Mammary epithelial cell (primary cell): ENCODE results near the gene SAG.

Experiments used
- CTCF ChIP-seq, 2 donors: IDR thresholded peaks in 1 of 2; conservative IDR thresholded peaks in 1 of 2; 2 replicates each; pipeline ENCODE4 v1.5.1; 2011 to 2012; ENCODE audit warnings: inconsistent platforms in 2 of 2, low read length in 2 of 2, mild to moderate bottlenecking in 2 of 2, control low read depth in 1 of 2, low read depth in 1 of 2; ENCODE audit not compliant: insufficient read depth in 1 of 2; ENCODE audit errors: extremely low read depth in 1 of 2
- EZH2 ChIP-seq: IDR thresholded peaks from 2 replicates; pipeline ENCODE4 v1.6.1; 2012; ENCODE audit warnings: low read length, inconsistent platforms, borderline replicate concordance

- TF ChIP-seq CTCF (conservative IDR thresholded peaks at IDR 0.05 in 1 of 2, IDR thresholded peaks at IDR 0.05 in 1 of 2; ENCODE audit: extremely low read depth in 1 of 2, insufficient read depth in 1 of 2, low read depth in 1 of 2, low read length in 2 of 2) (no peak), EZH2 (no peak)
These were observed 53.2 kb downstream of the SAG start for GRCh38 chr2:233360771-233361176.
